HuH-7 (cell line): ENCODE data around the gene UBE3B.

Source experiments
- DNase-seq: peaks from one replicate; pipeline ENCODE4 v3.0.0; 2011; ENCODE audit warnings: low spot score

UBE3B gene

DNA sequence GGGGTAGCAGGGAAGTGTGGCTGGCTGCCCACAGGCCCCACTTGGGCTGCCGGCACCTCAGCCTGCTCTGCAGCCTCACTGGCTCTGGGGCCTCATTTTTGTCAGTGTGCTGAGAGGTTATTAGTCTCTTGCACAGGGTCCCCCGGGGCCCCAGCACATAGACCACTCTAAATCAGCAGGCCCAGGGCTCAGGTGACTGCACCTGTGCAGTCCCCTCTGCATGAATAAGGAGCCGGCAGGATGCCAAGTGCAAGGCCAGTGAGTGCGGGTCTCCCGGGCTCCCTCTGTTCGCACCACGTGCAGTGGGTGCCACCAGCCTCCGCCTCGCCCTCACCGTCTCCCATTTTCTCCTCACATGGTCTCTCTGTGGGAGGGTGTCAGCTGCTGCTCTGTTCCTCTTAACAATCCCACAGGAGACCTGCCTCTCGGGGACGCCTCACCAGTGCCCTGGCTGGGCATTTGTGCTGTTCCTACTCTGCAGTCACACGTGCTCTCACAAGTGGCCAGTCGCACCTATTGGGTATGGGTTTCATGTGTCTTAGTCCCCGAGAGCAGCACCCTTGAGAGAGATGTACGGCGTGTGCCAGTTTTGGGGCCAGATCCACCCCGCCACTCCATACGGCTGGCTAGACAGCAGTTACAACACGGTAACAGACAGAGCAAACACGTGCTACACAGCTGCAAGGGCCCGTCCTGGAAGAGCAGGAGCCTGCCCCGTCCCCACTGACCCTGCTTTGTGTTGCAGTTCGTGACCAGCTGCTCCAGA lies 55.5 kb downstream of the UBE3B start:
- DNase-seq: no peak

- no peak for DNase-seq
Observed at GRCh38 chr12:109533487-109533740, 56.0 kb downstream of the UBE3B start.

DNA sequence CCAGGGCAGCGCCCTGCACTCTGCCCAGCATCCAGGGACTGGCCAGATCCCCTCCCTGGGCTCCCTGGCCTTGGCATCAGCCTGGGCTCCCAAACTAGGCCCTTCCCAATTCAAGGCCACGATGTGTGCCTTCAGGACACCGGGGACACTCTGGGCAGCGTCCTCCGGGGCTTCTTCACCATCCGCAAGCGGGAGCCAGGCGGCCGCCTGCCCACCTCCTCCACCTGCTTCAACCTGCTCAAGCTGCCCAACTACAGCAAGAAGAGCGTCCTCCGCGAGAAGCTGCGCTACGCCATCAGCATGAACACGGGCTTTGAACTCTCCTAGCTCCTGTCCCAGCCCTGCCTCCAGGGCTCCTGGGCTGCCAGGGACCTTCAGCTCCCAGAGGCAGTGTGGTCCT lies 57.0 kb downstream of the UBE3B start:
- DNase-seq: no peak

GRCh38 chr12:109535231-109535862 lies 57.9 kb downstream of the UBE3B start:
- no peak for DNase-seq

DNA sequence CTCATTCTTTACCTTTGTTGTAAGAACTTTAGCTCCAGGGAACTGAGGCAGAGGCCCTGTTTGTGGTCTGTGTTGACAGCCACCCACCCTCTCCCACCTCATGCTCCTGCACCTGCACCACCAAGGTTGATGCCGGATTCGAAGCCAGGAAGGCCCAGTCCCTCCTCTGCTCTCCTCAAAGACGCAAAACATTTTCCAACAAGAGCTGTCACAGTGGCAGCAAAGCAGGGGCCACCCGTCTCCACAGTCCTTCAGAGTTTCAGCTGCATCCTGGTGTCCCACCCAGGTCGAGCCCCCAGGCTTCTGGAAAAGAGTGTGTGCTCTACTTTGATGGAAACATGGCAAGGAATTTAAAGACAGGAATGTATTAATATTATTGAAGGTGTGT lies 58.4 kb downstream of the UBE3B start:
- DNase-seq: no peak

DNA sequence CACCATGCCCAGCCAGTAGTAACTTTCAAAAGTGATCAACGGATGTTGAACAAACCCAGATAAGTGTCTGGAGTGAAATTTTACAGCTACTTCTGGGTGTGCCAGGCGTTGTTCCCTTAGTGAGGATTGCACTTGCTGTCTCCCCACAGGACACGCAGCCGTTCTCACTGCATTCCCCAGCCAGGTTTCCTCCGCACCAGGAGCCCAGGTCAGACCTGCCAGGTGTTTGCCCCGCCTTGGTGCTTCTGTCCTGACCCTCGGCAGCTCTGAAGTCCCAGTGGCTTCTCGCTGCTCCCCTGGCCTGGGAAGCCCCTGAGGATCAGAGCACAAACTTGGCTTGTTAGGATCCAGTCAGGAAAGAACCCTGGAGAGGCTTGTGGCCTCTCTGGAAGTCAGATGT lies 59.7 kb downstream of the UBE3B start:
- no peak for DNase-seq

DNA sequence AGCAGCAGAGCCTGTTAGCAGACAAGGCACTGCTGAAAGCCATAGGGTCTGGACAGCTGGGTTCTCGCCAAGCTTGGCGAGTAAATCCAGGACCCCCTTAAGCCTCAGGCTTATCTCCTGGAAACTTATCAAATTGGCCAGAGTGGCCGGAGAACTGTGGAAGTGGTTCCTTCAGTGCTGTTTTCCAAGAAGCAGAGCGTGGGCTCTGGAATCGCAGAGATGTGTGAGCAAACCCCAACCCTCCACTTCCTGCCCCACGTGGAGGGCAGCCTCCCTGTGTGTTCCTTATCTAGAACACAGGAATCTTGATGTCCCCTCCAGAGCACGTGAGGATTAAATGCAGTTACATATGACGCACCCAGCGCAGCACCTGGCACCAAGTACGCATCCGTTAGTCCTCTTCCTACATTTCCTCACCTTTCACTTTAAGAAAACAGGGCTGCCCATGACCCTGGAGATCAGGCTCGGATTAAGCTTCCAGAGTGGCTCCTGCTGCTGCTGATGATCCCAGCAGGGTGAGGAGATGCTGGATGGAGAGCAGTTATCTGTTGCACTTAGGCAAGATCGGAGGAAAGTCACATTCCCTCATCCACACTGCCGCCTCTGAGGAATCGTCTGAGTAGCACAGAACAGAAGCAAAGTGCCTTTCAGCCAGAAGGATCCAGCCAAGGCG lies 60.9 kb downstream of the UBE3B start:
- DNase-seq: no peak

DNA sequence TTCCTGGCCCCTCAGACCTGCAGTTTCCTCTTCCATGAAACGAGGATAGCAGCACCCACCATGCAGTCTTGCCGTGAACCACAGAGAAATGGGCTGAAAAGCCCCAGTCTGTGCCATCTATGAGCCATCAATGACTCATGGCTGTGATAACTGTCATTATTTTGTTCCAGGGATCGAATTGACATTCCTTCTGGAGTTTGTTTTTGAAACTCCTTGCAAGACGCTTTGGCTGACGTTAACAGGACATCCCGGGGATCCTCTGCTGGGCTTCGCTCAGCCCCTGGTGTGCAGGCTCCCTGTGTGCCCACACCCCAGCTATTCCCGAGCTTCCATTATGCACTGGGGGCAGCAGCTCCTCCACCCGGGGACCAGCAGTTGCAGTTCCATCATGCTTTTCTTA lies 62.1 kb downstream of the UBE3B start:
- DNase-seq: no peak

- DNase-seq: no peak
Observed at GRCh38 chr12:109540526-109541412, 63.3 kb downstream of the UBE3B start.

- DNase-seq: no peak
Observed at GRCh38 chr12:109541413-109541726, 63.9 kb downstream of the UBE3B start.

- DNase-seq: no peak
Observed at GRCh38 chr12:109542014-109542413, 64.6 kb downstream of the UBE3B start.

GRCh38 chr12:109542876-109543275 lies 65.4 kb downstream of the UBE3B start:
- no peak for DNase-seq

DNA sequence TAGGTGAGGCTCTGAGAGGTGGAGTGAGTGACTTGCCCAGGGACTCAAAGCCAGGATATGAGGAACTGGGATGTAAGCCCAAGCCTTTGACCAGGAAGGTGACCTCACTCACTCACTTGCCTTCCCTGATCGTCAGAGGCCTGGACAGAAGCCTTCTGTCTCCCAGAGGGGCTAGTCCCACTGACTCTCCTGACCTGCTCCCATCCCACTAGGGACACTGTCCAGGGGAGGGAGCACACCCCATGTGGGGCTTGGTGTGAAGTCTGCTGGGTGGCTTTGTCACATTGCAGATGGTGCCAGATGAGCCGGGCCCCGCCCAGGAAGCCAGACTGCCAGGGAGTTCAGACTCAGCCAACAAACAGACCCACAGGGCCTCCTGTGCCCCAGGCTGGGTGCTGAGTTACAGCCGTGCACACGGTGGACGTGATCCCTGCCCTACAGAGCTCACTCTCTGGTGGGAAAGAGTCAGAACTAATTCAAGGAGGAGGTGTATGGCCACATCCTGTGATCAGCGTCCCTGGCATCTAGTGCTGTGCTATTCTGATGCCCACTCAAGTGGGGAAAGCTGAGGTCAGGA lies 67.6 kb downstream of the UBE3B start:
- DNase-seq: no peak

GRCh38 chr12:109545826-109546225 lies 68.4 kb downstream of the UBE3B start:
- DNase-seq: no peak

DNA sequence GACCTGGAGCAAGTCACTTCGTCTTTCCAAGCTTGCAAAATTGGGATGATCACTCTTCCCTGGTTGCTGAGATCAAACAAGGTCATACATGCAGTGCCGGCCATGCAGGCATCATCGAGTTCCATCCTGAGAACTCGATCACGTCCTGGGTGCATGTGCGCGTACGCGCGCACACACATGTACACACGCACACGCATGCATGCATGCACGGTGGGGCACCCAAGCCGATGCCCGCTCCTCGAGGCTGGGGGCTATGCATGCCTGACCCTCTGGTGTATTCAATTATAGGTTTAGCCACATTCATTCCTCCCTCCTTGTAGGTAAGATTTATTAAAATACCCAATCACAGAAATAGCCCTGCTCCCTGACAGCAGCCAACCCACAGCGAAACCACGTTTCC lies 69.9 kb downstream of the UBE3B start:
- DNase-seq: no peak

GRCh38 chr12:109548258-109548657 lies 70.8 kb downstream of the UBE3B start:
- no peak for DNase-seq

- peak; percentile 36 for DNase-seq
Observed at GRCh38 chr12:109549613-109550270, 72.3 kb downstream of the UBE3B start.

- no peak for DNase-seq
Observed at GRCh38 chr12:109550281-109550680, 72.8 kb downstream of the UBE3B start.

GRCh38 chr12:109551108-109551507 lies 73.7 kb downstream of the UBE3B start:
- no peak for DNase-seq

GRCh38 chr12:109552971-109553370 lies 75.5 kb downstream of the UBE3B start:
- DNase-seq: no peak

GRCh38 chr12:109553483-109553882 lies 76.0 kb downstream of the UBE3B start:
- no peak for DNase-seq
